Femur (tissue), 1 donor: ENCODE measurements around the gene NXPH3.

Experiments used
- DNase-seq: peaks from one replicate; pipeline ENCODE4 v3.0.0-alpha.2; 2017

NXPH3 gene

GRCh38 chr17:49595328-49595727 is 19.7 kb downstream of the NXPH3 start:
- DNase-seq, result no peak

- no peak for DNase-seq
Observed at GRCh38 chr17:49595980-49596379, 20.3 kb downstream of the NXPH3 start.

GRCh38 chr17:49596613-49597244 is 21.1 kb downstream of the NXPH3 start:
- DNase-seq, result no peak

- no peak for DNase-seq
Observed at GRCh38 chr17:49597436-49597835, 21.8 kb downstream of the NXPH3 start.

- DNase-seq, result no peak
Observed at GRCh38 chr17:49597928-49598655, 22.4 kb downstream of the NXPH3 start.

GRCh38 chr17:49598918-49599317 is 23.2 kb downstream of the NXPH3 start:
- DNase-seq, result no peak

GRCh38 chr17:49600949-49601348 is 25.3 kb downstream of the NXPH3 start:
- DNase-seq, result no peak

- no peak for DNase-seq
Observed at GRCh38 chr17:49602783-49603182, 27.1 kb downstream of the NXPH3 start.

GRCh38 chr17:49603238-49603637 is 27.6 kb downstream of the NXPH3 start:
- no peak for DNase-seq

- DNase-seq, result no peak
Observed at GRCh38 chr17:49603720-49604119, 28.0 kb downstream of the NXPH3 start.

GRCh38 chr17:49604314-49604869 is 28.7 kb downstream of the NXPH3 start:
- DNase-seq, result no peak

GRCh38 chr17:49610883-49611584 is 35.4 kb downstream of the NXPH3 start:
- DNase-seq, result no peak

GRCh38 chr17:49612726-49613125 is 37.1 kb downstream of the NXPH3 start:
- no peak for DNase-seq

GRCh38 chr17:49613182-49613800 is 37.6 kb downstream of the NXPH3 start:
- DNase-seq, result no peak

- no peak for DNase-seq
Observed at GRCh38 chr17:49616086-49616485, 40.4 kb downstream of the NXPH3 start.

GRCh38 chr17:49616601-49617131 is 41.0 kb downstream of the NXPH3 start:
- peak; percentile 79 for DNase-seq

GRCh38 chr17:49618028-49618611 is 42.4 kb downstream of the NXPH3 start:
- DNase-seq, result no peak

- DNase-seq, result no peak
Observed at GRCh38 chr17:49621420-49621819, 45.7 kb downstream of the NXPH3 start.

- no peak for DNase-seq
Observed at GRCh38 chr17:49621946-49622529, 46.4 kb downstream of the NXPH3 start.

GRCh38 chr17:49624896-49625295 is 49.2 kb downstream of the NXPH3 start:
- DNase-seq, result no peak

- no peak for DNase-seq
Observed at GRCh38 chr17:49629447-49629846, 53.8 kb downstream of the NXPH3 start.
